ENCODE measurements around the gene ERBIN. TPM values are rescaled to one million over a fixed set of nuclear protein-coding genes. Genes with fewer than 3 reads are reported as not detected.

ERBIN gene
- total and polyA plus RNA-seq, 9 of the 15 experiments (the other 6 are each of a cell fraction or from before 2014, with no cell fraction given) = 11.9 to 72.8 (median 41.7) TPM

DNA sequence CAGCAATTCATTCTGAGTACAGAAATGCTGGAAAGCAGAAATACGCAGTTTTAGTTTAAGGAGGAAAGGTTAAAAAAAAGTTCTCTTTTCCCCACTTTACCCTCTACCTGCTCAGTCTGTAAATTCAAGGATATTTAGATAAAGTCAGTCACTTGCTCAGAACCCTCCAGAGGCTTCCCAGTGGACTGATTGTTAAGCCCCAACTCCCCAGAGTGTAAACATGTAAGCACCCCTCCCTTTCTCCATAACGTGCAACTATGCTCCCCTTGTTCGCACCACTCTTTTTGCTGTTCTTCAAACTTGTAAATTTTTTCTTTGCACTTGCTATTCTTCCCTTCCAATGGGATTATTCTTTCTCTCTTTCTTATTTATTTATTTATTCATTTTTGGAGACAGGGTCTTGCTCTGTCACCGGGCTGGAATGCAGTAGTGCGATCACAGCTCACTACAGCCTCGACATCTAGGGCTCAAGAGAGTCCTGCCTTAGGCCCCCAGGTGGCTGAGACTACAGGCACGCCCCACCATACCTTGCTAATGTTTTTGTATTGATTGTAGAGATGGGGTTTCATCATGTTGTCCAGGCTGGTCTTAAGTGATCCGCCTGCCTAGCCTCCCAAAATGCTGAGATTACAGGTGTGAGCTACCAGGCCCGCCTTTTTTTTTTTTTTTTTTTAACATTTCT lies 32.5 kb upstream of the ERBIN start:
- H3K4me3 ChIP-seq = no peak overlapping the region
- no peaks in the 10 kb centered on the region for H3K36me3 ChIP-seq (ENCODE audit: control insufficient read depth, insufficient read depth, low read length)
- in situ Hi-C loops (cut with MboI) (no loop called here), intact Hi-C loops (cut with micrococcal nuclease) (no loop called here)
- no peaks in the 10 kb centered on the region for H3K9me1 ChIP-seq (ENCODE audit: control insufficient read depth, insufficient read depth, low read length)
- no peak overlapping the region for H3K9ac ChIP-seq (ENCODE audit: insufficient read depth in 1 of 2, low read depth in 2 of 2, low read length in 2 of 2)
- peaks cover 0 to 3% of the 10 kb centered on the region in 2 experiments; a peak in 2 of 5 replicates for H3K4me1 ChIP-seq (replicated peaks in 1 of 2; ENCODE audit: control insufficient read depth in 2 of 2, insufficient read depth in 2 of 2, low read length in 2 of 2)
- no peak for FAIRE-seq
- peaks cover 0 to 5% of the 10 kb centered on the region in 2 experiments; a peak in 2 of 5 replicates for H3K27me3 ChIP-seq (ENCODE audit: control insufficient read depth in 2 of 2, insufficient read depth in 2 of 2, low read length in 2 of 2)
- DNase-seq (ENCODE audit: extremely low read depth in 1 of 4, low spot score in 3 of 4) = no peak
- no peak overlapping the region for H3K4me2 ChIP-seq (ENCODE audit: insufficient read depth, low read length)
- WGBS (ENCODE audit: insufficient coverage, low coverage, missing lambda C conversion rate) = 42% methylated on average over 8 of the region's 9 CpGs
- ChIA-PET POLR2A (interaction anchor here (0.7 kb wide), 2 partner anchors 9 to 17 kb away, joined by 3 read pairs; no protein-coding TSS in a partner anchor), CTCF (ENCODE audit: low intra/inter-chr PET ratio) (no interaction called here)
- no peaks in the 10 kb centered on the region for H3K79me2 ChIP-seq (ENCODE audit: control insufficient read depth, insufficient read depth, low read length)
- no peak overlapping the region for H2AFZ ChIP-seq (ENCODE audit: low read depth, low read length)
- no peaks in the 10 kb centered on the region for H4K20me1 ChIP-seq (replicated peaks; ENCODE audit: control insufficient read depth, insufficient read depth, low read length)
- TF ChIP-seq ZNF316 (IDR thresholded peaks at IDR 0.05) (peak; percentile 68; the same call in 1 of the 2 replicates), U2AF2 (optimal IDR thresholded peaks at IDR 0.05; ENCODE audit: low read depth, low read length) (no peak)
- peak; percentile 35; the same call in 1 of the 3 replicates for ATAC-seq
- H3K9me3 ChIP-seq (replicated peaks; ENCODE audit: control insufficient read depth, insufficient read depth, low read depth, low read length) = no peaks in the 10 kb centered on the region
- H3K27ac ChIP-seq (ENCODE audit: extremely low read depth, low read depth, low read length) = no peak overlapping the region
- no TSS peak for BruUV-seq (replicated peaks)

DNA sequence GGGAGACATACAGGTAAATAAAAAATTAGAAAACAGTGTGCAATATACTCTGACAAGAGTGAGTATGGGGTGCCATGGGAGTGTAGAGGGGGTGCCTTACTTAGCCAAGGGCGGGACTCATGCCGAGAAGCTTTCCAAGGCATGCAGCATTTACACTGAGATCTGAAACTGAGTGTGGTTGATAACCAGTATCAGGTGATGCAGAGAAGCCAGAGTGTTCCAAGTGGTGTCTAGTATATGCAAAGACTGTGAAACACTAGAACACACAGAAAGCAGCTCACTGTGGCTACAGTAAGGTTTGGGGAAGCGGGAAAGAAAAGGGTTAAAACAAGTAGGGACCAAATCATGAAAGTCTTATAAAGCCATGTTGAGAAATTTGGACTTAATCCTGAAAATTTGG lies 30.5 kb upstream of the ERBIN start:
- ATAC-seq (peak; percentile 70), FAIRE-seq (no peak), DNase-seq (ENCODE audit: extremely low read depth in 1 of 4, low spot score in 3 of 4) (peak in 1 of 4 experiments; percentile 18)
- BruUV-seq (replicated peaks) = no TSS peak
- no peaks in the 10 kb centered on the region for H4K20me1 ChIP-seq (replicated peaks; ENCODE audit: control insufficient read depth, insufficient read depth, low read length)
- no peak overlapping the region for H2AFZ ChIP-seq (ENCODE audit: low read depth, low read length)
- H3K4me3 ChIP-seq = no peak overlapping the region
- no peaks in the 10 kb centered on the region for H3K79me2 ChIP-seq (ENCODE audit: control insufficient read depth, insufficient read depth, low read length)
- no peak overlapping the region for H3K9ac ChIP-seq (ENCODE audit: insufficient read depth in 1 of 2, low read depth in 2 of 2, low read length in 2 of 2)
- no peaks in the 10 kb centered on the region for H3K36me3 ChIP-seq (ENCODE audit: control insufficient read depth, insufficient read depth, low read length)
- no peaks in the 10 kb centered on the region for H3K27me3 ChIP-seq (ENCODE audit: control insufficient read depth in 2 of 2, insufficient read depth in 2 of 2, low read length in 2 of 2)
- H3K9me1 ChIP-seq (ENCODE audit: control insufficient read depth, insufficient read depth, low read length) = no peaks in the 10 kb centered on the region
- no peak overlapping the region for H3K27ac ChIP-seq (ENCODE audit: extremely low read depth, low read depth, low read length)
- intact Hi-C loops (cut with micrococcal nuclease) = no loop called here
- WGBS (ENCODE audit: insufficient coverage, low coverage, missing lambda C conversion rate) = 13% methylated on average over 3 of the region's 3 CpGs
- in situ Hi-C loops (cut with MboI) = no loop called here
- CTCF ChIA-PET (ENCODE audit: low intra/inter-chr PET ratio) = no interaction called here
- H3K4me2 ChIP-seq (ENCODE audit: insufficient read depth, low read length) = no peak overlapping the region
- no peak for TF ChIP-seq ZNF124 (CRISPR knock-in tag; IDR thresholded peaks at IDR 0.05)
- no peak for TF ChIP-seq LEF1 (IDR thresholded peaks at IDR 0.05)
- TF ChIP-seq SETDB1 (IDR thresholded peaks at IDR 0.05; ENCODE audit: low read length) = no peak
- TF ChIP-seq ZNF778 (CRISPR knock-in tag; IDR thresholded peaks at IDR 0.05) = no peak
- TF ChIP-seq ZBED1 (IDR thresholded peaks at IDR 0.05) = no peak
- TF ChIP-seq CBFA2T3 (IDR thresholded peaks at IDR 0.05) = 0 out of 2 replicates have a peak, but pooled peaks have one; percentile 16
- POLR2A ChIA-PET = interaction anchor here (0.9 to 1.2 kb wide), 2 partner anchors 9 to 10 kb away, joined by 3 to 5 read pairs; no protein-coding TSS in a partner anchor
- no peaks in the 10 kb centered on the region for H3K9me3 ChIP-seq (replicated peaks; ENCODE audit: control insufficient read depth, insufficient read depth, low read depth, low read length)
- H3K4me1 ChIP-seq (replicated peaks in 1 of 2; ENCODE audit: control insufficient read depth in 2 of 2, insufficient read depth in 2 of 2, low read length in 2 of 2) = peaks cover 0 to 3% of the 10 kb centered on the region in 2 experiments; a peak in 2 of 5 replicates

All from K562 (cell line).